ENCODE results near the gene CPEB4. TPM values are rescaled to one million over a fixed set of nuclear protein-coding genes. Genes with fewer than 3 reads are reported as not detected.

The CPEB4 gene
- total and polyA plus RNA-seq, 10 of the 15 experiments (the other 5 are each of a cell fraction or from before 2014, with no cell fraction given) = 6.9 to 33.1 (median 20.4) TPM

DNA sequence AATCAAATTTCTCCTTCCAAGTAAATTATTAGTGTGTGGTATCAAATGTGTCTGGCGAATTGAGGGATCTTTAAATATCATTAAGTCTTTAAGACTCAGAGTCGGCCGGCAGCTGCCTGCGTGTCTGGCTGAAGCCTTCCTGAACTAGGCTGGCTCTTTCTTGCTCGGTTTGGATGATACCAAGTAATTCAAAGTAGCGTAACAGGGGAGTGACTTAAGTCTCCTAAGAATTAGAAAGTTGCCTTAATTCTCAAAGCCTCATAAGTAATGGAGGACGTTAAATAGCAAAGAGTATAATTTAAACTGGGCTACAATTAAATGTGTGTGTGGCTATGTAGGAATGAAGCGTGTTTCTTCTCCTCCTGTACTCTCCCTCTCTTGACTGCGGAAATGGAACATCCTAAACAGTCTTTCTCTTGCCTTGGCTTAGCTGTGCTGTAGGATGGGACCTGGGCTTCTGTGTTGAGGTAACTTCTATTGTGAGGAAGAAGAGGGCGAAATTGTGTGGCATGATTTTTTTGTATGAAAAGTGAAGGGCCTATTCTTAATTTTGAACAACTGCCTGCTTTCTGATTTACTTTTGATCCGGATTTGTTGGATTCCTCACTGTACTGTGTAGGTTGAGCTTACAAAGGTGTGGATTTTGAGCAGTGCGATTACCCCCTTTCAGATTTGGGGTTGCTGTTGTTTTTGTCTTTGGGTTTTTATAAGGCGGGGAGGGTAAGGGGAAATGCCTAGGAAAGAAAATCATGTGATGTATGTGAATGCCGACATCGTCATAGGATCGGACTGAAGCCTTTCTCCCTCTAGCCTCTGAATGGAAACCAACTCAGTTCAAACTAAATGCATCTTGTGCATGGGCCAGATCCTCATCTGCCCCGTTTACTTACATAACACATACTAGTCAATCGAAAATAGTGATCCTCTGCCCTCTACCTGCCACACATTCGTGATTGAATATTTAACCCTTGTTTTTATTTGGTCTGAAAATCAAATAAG, 29.9 kb downstream of the CPEB4 start:
- intact Hi-C loops (cut with micrococcal nuclease; ENCODE audit: unreplicated experiment) (loop anchor here (2.0 to 5.0 kb wide), 3 partner anchors 21 to 131 kb away; no protein-coding TSS in a partner anchor), in situ Hi-C loops (cut with MboI) (no loop called here)
- WGBS (ENCODE audit: insufficient coverage, insufficient replicate concordance, low lambda C conversion rate, missing lambda C conversion rate) = 1% methylated on average over 19 of the region's 19 CpGs
- H3K4me3 ChIP-seq = peak overlapping the region; percentile 77
- H3K9ac ChIP-seq (ENCODE audit: control insufficient read depth, insufficient read depth, low read length) = peak overlapping the region; percentile 72
- ATAC-seq (peak; percentile 93), DNase-seq (ENCODE audit: low read depth, low spot score) (peak; percentile 86), FAIRE-seq (peak; percentile 73)
- H3K4me2 ChIP-seq (ENCODE audit: control insufficient read depth, insufficient read depth) = peak overlapping the region; percentile 60
- no peaks in the 10 kb centered on the region for H4K20me1 ChIP-seq (ENCODE audit: control insufficient read depth, insufficient read depth)
- H3K36me3 ChIP-seq (ENCODE audit: control insufficient read depth in 2 of 2, insufficient read depth in 2 of 2, low read length in 1 of 2) = 0 out of 4 replicates have a peak, but pooled peaks cover 0 to 14% of the 10 kb centered on the region in 2 experiments
- H3K79me2 ChIP-seq (ENCODE audit: control insufficient read depth, insufficient read depth, low read length) = peaks cover 68% of the 10 kb centered on the region
- peak overlapping the region; percentile 75 for H2AFZ ChIP-seq (ENCODE audit: control insufficient read depth, low read depth, low read length)
- ChIA-PET RAD21 (ENCODE audit: unreplicated experiment) (interaction anchor here (0.7 to 9.7 kb wide), 15 partner anchors 10 to 302 kb away, joined by 3 to 142 read pairs (median 5); partner anchors contain the start of genes BOD1 and CPEB4), SMC1A (ENCODE audit: uncharacterized antibody, unreplicated experiment) (interaction anchor here (0.6 to 14.0 kb wide), 20 partner anchors 9 to 291 kb away, joined by 3 to 361 read pairs (median 4); partner anchors contain the start of gene CPEB4), CTCF (interaction anchor here (0.8 to 5.2 kb wide), 16 partner anchors 9 to 301 kb away, joined by 3 to 46 read pairs (median 4); partner anchors contain the start of gene BOD1), POLR2A (interaction anchor here (0.6 to 9.5 kb wide), 11 partner anchors 9 to 699 kb away, joined by 3 to 94 read pairs (median 6); partner anchors contain the start of gene CPEB4)
- BruUV-seq (replicated peaks) = TSS peak; percentile 49
- peak overlapping the region; percentile 76 for H3K27ac ChIP-seq (ENCODE audit: control insufficient read depth, insufficient read depth)
- H3K27me3 ChIP-seq (replicated peaks in 1 of 2; ENCODE audit: control insufficient read depth in 2 of 2, insufficient read depth in 2 of 2, low read length in 1 of 2) = no peaks in the 10 kb centered on the region
- H3K9me3 ChIP-seq (replicated peaks; ENCODE audit: control insufficient read depth, insufficient read depth, low read length) = no peaks in the 10 kb centered on the region
- peaks cover 18% of the 10 kb centered on the region for H3K4me1 ChIP-seq (ENCODE audit: control insufficient read depth, insufficient read depth, low read length)
- TF ChIP-seq POLR2AphosphoS5 (IDR thresholded peaks at IDR 0.05; ENCODE audit: low read length) = peak; percentile 88
- TF ChIP-seq HDGF (IDR thresholded peaks at IDR 0.05) = peak; percentile 37; the same call in 1 of the 2 replicates
- no peak for TF ChIP-seq CEBPZ (IDR thresholded peaks at IDR 0.05; ENCODE audit: low read depth, low read length)
- TF ChIP-seq FOXK2 (IDR thresholded peaks at IDR 0.05) = peak; percentile 99
- peak; percentile 90; the same call in 1 of the 2 replicates for TF ChIP-seq PML (IDR thresholded peaks at IDR 0.05; ENCODE audit: low read length)
- TF ChIP-seq SMAD5 (IDR thresholded peaks at IDR 0.05; ENCODE audit: low read depth) = peak; percentile 62
- TF ChIP-seq, protein P1, sequence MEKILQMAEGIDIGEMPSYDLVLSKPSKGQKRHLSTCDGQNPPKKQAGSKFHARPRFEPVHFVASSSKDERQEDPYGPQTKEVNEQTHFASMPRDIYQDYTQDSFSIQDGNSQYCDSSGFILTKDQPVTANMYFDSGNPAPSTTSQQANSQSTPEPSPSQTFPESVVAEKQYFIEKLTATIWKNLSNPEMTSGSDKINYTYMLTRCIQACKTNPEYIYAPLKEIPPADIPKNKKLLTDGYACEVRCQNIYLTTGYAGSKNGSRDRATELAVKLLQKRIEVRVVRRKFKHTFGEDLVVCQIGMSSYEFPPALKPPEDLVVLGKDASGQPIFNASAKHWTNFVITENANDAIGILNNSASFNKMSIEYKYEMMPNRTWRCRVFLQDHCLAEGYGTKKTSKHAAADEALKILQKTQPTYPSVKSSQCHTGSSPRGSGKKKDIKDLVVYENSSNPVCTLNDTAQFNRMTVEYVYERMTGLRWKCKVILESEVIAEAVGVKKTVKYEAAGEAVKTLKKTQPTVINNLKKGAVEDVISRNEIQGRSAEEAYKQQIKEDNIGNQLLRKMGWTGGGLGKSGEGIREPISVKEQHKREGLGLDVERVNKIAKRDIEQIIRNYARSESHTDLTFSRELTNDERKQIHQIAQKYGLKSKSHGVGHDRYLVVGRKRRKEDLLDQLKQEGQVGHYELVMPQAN (conservative IDR thresholded peaks at IDR 0.05) = 0 out of 2 replicates have a peak, but pooled peaks have one; percentile 12
- peak in 1 of 2 experiments; percentile 23; a peak in 1 of 4 replicates for TF ChIP-seq IKZF2 (IDR thresholded peaks at IDR 0.05)
- TF ChIP-seq POLR2A (IDR thresholded peaks at IDR 0.05; ENCODE audit: low read depth, low read length) = peak; percentile 85
- TF ChIP-seq, protein P2, sequence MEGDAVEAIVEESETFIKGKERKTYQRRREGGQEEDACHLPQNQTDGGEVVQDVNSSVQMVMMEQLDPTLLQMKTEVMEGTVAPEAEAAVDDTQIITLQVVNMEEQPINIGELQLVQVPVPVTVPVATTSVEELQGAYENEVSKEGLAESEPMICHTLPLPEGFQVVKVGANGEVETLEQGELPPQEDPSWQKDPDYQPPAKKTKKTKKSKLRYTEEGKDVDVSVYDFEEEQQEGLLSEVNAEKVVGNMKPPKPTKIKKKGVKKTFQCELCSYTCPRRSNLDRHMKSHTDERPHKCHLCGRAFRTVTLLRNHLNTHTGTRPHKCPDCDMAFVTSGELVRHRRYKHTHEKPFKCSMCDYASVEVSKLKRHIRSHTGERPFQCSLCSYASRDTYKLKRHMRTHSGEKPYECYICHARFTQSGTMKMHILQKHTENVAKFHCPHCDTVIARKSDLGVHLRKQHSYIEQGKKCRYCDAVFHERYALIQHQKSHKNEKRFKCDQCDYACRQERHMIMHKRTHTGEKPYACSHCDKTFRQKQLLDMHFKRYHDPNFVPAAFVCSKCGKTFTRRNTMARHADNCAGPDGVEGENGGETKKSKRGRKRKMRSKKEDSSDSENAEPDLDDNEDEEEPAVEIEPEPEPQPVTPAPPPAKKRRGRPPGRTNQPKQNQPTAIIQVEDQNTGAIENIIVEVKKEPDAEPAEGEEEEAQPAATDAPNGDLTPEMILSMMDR (IDR thresholded peaks at IDR 0.05 in 2 of 3, conservative IDR thresholded peaks at IDR 0.05 in 1 of 3; ENCODE audit: control insufficient read depth in 2 of 3, extremely low read depth in 1 of 3, insufficient read depth in 1 of 3, low read depth in 3 of 3, low read length in 3 of 3) = peak in 2 of 3 experiments; percentile 9 to 42; a peak in 2 of 6 replicates
- TF ChIP-seq, protein P3, sequence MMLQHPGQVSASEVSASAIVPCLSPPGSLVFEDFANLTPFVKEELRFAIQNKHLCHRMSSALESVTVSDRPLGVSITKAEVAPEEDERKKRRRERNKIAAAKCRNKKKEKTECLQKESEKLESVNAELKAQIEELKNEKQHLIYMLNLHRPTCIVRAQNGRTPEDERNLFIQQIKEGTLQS (IDR thresholded peaks at IDR 0.05; ENCODE audit: borderline replicate concordance, extremely low read depth, low read depth, low read length) = no peak
- TF ChIP-seq NR2F1 (conservative IDR thresholded peaks at IDR 0.05) = no peak
